OCI-LY7 (cell line): ENCODE data around the gene SBF2. TPM values are rescaled to one million over a fixed set of nuclear protein-coding genes. Genes with fewer than 3 reads are reported as not detected.

Source experiments
- BruUV-seq: library from RNA; stranded (reverse); fragments of 400-500 nt; replicated peaks from 2 replicates; lab custom pipeline; 2021; lab: Mats Ljungman, UMichigan
- CTCF ChIA-PET: fragments of 300-600 bp; sonication (Branson Sonifier 250); formaldehyde crosslinking; loops from one replicate; lab custom pipeline; 2022; ENCODE audit warnings: antibody characterized with exemption; ENCODE audit not compliant: unreplicated experiment; lab: Charles Lee
- POLR2A ChIA-PET: fragments of 300-600 bp; sonication (Branson Sonifier 250); formaldehyde crosslinking; loops from one replicate; lab custom pipeline; 2022; ENCODE audit warnings: antibody characterized with exemption; lab: Charles Lee
- DNase-seq: peaks from one replicate; pipeline ENCODE4 v3.0.0-alpha.2; 2015; ENCODE audit warnings: low spot score
- H2AFZ ChIP-seq: fragments of 200-600 bp; sonication (generic), shearing (Covaris generic); 2 replicates; pipeline ENCODE4 v1.6.1; 2014; ENCODE audit warnings: mild to moderate bottlenecking, antibody characterized with exemption, low read length, moderate library complexity
- H3K27ac ChIP-seq: fragments of 200-600 bp; sonication (generic); 2 replicates; pipeline ENCODE4 v1.5.1; 2014; ENCODE audit warnings: mixed run types, low read depth, mild to moderate bottlenecking, moderate library complexity, low read length, inconsistent platforms; ENCODE audit not compliant: poor library complexity, severe bottlenecking
- H3K36me3 ChIP-seq: fragments of 200-600 bp; sonication (generic); 2 replicates; pipeline ENCODE4 v1.6.1; 2014; ENCODE audit warnings: mild to moderate bottlenecking, antibody characterized with exemption, low read length, moderate library complexity, mixed read lengths; ENCODE audit not compliant: insufficient read depth
- H3K4me1 ChIP-seq: fragments of 200-600 bp; sonication (generic); 2 replicates; pipeline ENCODE4 v1.5.1; 2014; ENCODE audit warnings: mild to moderate bottlenecking, low read length; ENCODE audit not compliant: insufficient read depth, poor library complexity, severe bottlenecking
- H3K4me2 ChIP-seq: fragments of 200-600 bp; sonication (generic); 2 replicates; pipeline ENCODE4 v1.6.1; 2014; ENCODE audit warnings: mild to moderate bottlenecking, low read length
- H3K4me3 ChIP-seq: fragments of 200-600 bp; sonication (generic); 2 replicates; pipeline ENCODE4 v1.5.1; 2014; ENCODE audit warnings: mild to moderate bottlenecking, low read depth, low read length; ENCODE audit not compliant: poor library complexity, severe bottlenecking
- H3K79me2 ChIP-seq: fragments of 200-600 bp; sonication (generic); 2 replicates; pipeline ENCODE4 v1.6.1; 2016; ENCODE audit warnings: low read depth, mild to moderate bottlenecking, low read length, moderate library complexity, mixed read lengths; ENCODE audit not compliant: insufficient read depth
- H3K9me2 ChIP-seq: fragments of 200-600 bp; sonication (generic); 2 replicates; pipeline ENCODE4 v1.6.1; 2016; ENCODE audit warnings: mild to moderate bottlenecking, low read length, mixed read lengths; ENCODE audit not compliant: insufficient read depth
- H3K9me3 ChIP-seq: fragments of 200-600 bp; sonication (generic); 2 replicates; pipeline ENCODE4 v1.6.1; 2014; ENCODE audit warnings: mild to moderate bottlenecking, mixed run types, low read length, mixed read lengths
- H4K20me1 ChIP-seq: fragments of 200-600 bp; sonication (generic); 2 replicates; pipeline ENCODE4 v1.6.1; 2014; ENCODE audit warnings: mild to moderate bottlenecking, antibody characterized with exemption, low read length, moderate library complexity, mixed read lengths; ENCODE audit not compliant: insufficient read depth
- EZH2phosphoT487 ChIP-seq: fragments of 200-600 bp; sonication (generic); IDR thresholded peaks from 2 replicates; pipeline ENCODE4 v1.6.1; 2018; ENCODE audit warnings: low read depth, borderline replicate concordance, mild to moderate bottlenecking, mixed run types, antibody characterized with exemption, low read length, moderate library complexity, mixed read lengths
- intact Hi-C: fragments of 100-400 bp; cut with micrococcal nuclease; formaldehyde crosslinking; loops from one replicate; pipeline ENCODE4 v1.10.0; 2022; ENCODE audit not compliant: unreplicated experiment
- total RNA-seq, 2 experiments: library from RNA; depleted of rRNA in 1 of 2; stranded (reverse); fragments of >200 nt in 1 of 2; shearing (Covaris generic) in 1 of 2; gene quantifications; 2 replicates each; pipeline ENCODE4 v1.2.3, GENCODE V29; 2014 to 2022
- TF ChIP-seq, protein P1 (sequence below): fragments of 200-600 bp; sonication (generic); conservative IDR thresholded peaks from 2 replicates; pipeline ENCODE4 v1.5.1; 2014; ENCODE audit warnings: mild to moderate bottlenecking, antibody characterized with exemption, low read length, moderate library complexity, mixed read lengths

Gene SBF2
- total RNA-seq, 2 experiments from 2014 or later = 12.9 to 14.3 TPM

- Histone ChIP-seq H3K9me3 (no peaks in the 10 kb centered on the region), H3K4me3 (no peak overlapping the region), H3K9me2 (no peaks in the 10 kb centered on the region), H3K4me2 (no peak overlapping the region), H4K20me1 (no peaks in the 10 kb centered on the region), H3K36me3 (no peaks in the 10 kb centered on the region), H3K79me2 (no peaks in the 10 kb centered on the region), H3K4me1 (no peaks in the 10 kb centered on the region), H3K27ac (no peak overlapping the region), H2AFZ (no peak overlapping the region)
- TF ChIP-seq EZH2phosphoT487 = no peak
- TF ChIP-seq, protein P1, sequence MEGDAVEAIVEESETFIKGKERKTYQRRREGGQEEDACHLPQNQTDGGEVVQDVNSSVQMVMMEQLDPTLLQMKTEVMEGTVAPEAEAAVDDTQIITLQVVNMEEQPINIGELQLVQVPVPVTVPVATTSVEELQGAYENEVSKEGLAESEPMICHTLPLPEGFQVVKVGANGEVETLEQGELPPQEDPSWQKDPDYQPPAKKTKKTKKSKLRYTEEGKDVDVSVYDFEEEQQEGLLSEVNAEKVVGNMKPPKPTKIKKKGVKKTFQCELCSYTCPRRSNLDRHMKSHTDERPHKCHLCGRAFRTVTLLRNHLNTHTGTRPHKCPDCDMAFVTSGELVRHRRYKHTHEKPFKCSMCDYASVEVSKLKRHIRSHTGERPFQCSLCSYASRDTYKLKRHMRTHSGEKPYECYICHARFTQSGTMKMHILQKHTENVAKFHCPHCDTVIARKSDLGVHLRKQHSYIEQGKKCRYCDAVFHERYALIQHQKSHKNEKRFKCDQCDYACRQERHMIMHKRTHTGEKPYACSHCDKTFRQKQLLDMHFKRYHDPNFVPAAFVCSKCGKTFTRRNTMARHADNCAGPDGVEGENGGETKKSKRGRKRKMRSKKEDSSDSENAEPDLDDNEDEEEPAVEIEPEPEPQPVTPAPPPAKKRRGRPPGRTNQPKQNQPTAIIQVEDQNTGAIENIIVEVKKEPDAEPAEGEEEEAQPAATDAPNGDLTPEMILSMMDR = no peak
- no peak for DNase-seq
- no TSS peak for BruUV-seq
- intact Hi-C loops = no loop called here
- CTCF ChIA-PET = no interaction called here
- POLR2A ChIA-PET = no interaction called here
These were observed 276.1 kb downstream of the SBF2 start for GRCh38 chr11:10017911-10018310.

DNA sequence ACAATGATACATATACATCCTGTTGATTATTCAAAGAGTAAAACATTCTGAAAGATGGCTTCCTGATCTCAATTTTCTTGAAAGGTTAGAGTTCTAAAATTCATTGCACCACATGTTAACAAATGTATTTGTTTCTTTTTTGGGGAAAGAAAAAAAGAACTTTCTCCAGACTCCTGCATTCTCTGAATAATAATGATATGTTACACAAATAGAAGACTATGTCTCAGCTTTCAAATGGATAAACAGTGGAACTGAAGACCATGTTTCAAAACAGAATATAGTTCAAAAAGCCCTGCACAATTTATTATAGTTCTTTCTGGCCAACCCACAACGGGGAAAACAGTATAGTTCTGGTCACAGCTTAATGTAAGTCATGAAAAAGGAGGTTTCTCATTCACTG, 277.0 kb downstream of the SBF2 start:
- no peaks in the 10 kb centered on the region for H3K36me3 ChIP-seq
- no peak overlapping the region for H3K4me3 ChIP-seq
- H3K9me2 ChIP-seq = no peaks in the 10 kb centered on the region
- no peaks in the 10 kb centered on the region for H4K20me1 ChIP-seq
- DNase-seq = no peak
- no TSS peak for BruUV-seq
- no peaks in the 10 kb centered on the region for H3K79me2 ChIP-seq
- H3K27ac ChIP-seq = no peak overlapping the region
- CTCF ChIA-PET = no interaction called here
- TF ChIP-seq, protein P1 = no peak
- no peak for TF ChIP-seq EZH2phosphoT487
- POLR2A ChIA-PET = interaction anchor here (0.5 to 0.9 kb wide), 2 partner anchors 17 to 225 kb away, joined by 3 read pairs; no protein-coding TSS in a partner anchor
- no peak overlapping the region for H2AFZ ChIP-seq
- no peak overlapping the region for H3K4me2 ChIP-seq
- no peaks in the 10 kb centered on the region for H3K4me1 ChIP-seq
- intact Hi-C loops = no loop called here
- H3K9me3 ChIP-seq = no peaks in the 10 kb centered on the region

GRCh38 chr11:10012068-10012467, 282.0 kb downstream of the SBF2 start:
- no peak for DNase-seq
- H3K9me2 ChIP-seq = no peaks in the 10 kb centered on the region
- H3K79me2 ChIP-seq = no peaks in the 10 kb centered on the region
- no peak overlapping the region for H2AFZ ChIP-seq
- H3K36me3 ChIP-seq = no peaks in the 10 kb centered on the region
- ChIA-PET CTCF (no interaction called here), POLR2A (interaction anchor here (0.6 kb wide), 3 partner anchors 25 to 898 kb away, joined by 3 to 5 read pairs (median 4); no protein-coding TSS in a partner anchor)
- no peaks in the 10 kb centered on the region for H4K20me1 ChIP-seq
- no peak overlapping the region for H3K4me2 ChIP-seq
- no peak overlapping the region for H3K4me3 ChIP-seq
- no peaks in the 10 kb centered on the region for H3K4me1 ChIP-seq
- intact Hi-C loops = no loop called here
- no peaks in the 10 kb centered on the region for H3K9me3 ChIP-seq
- no TSS peak for BruUV-seq
- H3K27ac ChIP-seq = no peak overlapping the region
- TF ChIP-seq, protein P1 = no peak
- TF ChIP-seq EZH2phosphoT487 = no peak
